ENCODE results near the gene CCDC126.
"Not testable (repeated sequence)": the region's sequence is repeated elsewhere in the genome, so short reads cannot be mapped to it uniquely, and the experiment has no call there.

Gene CCDC126, protein sequence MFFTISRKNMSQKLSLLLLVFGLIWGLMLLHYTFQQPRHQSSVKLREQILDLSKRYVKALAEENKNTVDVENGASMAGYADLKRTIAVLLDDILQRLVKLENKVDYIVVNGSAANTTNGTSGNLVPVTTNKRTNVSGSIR

DNA sequence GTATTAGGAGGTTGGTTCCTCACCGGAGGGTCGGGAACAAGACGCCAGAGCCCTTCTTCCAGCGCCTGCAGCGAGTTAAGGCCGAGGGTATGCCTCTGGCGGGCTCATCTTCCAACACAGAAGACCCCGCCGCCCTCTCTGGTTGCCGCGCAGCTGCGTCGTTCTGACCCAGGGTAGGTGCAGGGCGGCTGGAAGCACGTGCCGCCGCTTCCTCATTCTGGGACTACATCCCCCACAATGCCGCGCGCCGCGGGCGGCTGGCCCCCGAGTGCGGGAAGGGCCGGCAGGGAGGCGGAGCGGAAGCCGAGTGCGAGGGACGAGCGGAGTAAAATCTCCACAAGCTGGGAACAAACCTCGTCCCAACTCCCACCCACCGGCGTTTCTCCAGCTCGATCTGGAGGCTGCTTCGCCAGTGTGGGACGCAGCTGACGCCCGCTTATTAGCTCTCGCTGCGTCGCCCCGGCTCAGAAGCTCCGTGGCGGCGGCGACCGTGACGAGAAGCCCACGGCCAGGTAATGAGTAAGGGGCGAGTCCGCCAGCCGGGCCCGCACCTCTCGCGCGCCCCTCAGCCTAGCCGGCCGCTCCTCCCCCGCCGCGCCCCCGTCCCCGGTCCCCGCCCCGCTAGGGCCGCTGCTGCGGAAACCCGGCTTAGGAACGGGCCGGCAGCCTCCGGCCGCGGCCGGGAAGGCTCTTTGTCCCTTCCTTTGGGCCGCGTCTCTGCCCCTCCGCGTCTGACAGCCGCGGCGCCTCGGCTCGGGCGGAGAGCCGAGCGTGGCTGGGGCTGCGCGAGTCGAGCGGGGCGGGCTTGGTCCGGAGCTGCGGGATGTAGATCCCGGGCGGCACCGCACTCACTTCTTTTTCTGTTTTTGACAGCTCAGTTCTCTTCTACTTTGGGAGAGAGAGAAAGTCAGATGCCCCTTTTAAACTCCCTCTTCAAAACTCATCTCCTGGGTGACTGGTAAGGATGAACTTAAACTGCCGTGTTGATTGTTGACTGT, at the start of gene CCDC126:
TSS of gene CCDC126 (plus strand) at position 289 of the 998 bp plus-strand sequence. CDS start 13,934 bp downstream, outside the sequence.
- peak; percentile 90 for DNase-seq (ENCODE audit: low spot score)

DNA sequence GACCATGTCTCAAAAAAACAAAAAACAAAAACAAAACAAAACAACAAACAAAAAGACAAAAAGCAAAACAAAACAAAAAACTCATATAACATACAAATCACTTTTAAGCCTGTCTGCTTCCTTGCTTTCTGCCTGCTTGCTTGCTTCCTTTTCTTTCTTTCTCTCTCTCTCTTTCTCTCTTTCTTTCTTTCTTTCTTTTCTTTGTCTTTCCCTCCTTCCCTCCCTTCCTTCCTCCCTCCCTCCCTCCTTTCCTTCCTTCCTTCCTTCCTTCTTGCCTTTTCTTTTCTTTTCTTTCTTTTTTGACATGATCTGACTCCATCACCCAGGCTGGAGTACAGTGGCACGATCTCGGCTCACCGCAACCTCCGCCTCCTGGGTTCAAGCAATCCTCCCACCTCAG, 49.5 kb upstream of the CCDC126 start:
- no peak for DNase-seq (ENCODE audit: low spot score)

DNA sequence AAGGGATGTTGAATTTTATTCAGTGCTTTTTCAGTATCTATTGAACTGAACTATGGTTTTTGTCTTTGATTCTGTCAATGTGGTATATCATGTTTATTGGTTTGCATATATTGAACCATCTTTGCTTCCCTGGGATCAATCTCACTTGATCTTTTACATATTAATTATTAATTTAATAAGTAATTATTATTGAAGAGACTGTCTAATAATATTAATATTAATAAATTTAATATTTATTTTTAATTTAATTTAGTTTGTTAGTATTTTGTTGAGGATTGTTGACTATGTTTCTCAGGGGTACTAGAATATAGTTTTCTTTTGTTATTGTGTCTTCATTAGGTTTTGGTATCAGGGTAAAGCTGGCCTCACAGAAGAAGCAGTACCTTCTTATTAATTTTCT, 38.9 kb upstream of the CCDC126 start:
- DNase-seq (ENCODE audit: low spot score) = no peak

DNA sequence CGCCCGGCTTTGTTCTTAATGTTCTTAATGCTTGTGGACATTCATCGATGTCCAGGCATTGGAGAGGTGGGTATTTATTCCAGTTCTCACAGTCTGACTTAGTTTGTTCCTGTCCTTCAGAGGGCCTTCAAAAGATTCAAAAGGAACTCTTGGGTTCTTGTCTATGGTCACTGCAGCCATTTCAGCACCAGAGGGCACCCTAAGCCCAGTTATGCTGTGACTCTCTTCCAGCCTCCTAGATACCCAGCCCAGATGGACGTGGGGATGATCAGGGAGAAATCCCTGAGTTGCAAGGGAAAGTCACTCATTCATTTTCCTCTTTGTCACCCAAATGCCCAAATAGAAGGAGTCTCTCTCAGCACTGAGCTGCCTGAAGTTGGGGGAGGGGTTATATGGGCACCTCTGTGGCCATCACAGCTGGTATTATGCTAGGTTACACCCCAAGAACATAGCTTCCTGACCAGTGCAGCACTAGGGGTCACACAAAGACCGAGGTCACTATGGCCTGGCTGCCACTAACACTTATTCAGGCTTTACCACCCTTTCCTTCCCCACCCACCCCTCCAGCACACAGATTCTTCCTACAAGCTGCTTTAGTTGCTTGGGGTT, 26.5 kb upstream of the CCDC126 start:
- peak; percentile 69 for DNase-seq (ENCODE audit: low spot score)

DNA sequence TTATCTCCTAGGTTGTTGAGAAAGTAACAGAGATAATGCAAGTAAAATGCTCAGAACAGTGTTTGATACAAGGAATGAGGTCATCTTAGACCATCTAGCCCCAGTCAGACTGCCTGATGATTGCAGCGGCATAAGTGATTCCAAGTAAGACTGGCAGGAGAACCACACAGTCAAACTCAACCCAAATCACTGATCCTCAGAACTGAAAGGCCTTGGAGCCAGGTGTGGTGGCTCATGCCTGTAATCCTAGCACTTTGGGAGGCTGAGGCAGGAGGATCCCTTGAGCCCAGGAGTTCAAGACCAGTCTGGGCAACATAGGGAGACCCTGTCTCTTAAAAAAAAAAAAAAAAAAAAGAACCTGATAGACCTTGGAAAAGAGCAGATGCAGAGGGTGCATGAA, 15.2 kb upstream of the CCDC126 start:
- not testable (repeated sequence) for DNase-seq (ENCODE audit: low spot score)

DNA sequence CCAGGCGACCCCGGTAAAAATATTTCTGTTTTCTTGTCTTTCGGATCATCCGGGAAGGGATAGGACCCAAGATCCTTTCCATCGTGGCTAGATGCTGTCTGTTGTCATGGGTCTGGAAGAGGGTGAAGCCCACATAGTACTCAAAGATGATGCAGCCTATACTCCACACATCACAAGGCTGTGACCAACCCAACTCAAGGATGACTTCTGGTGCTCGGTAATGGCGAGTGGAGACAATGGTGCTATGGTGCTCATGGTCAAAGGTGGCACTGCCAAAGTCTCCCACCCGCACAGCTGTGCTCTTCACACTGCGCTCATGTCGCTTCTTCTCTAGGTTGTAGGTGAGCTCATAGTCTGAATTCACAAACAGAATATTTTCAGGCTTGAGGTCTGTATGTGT, 11.9 kb upstream of the CCDC126 start:
- not testable (repeated sequence) for DNase-seq (ENCODE audit: low spot score)

DNA sequence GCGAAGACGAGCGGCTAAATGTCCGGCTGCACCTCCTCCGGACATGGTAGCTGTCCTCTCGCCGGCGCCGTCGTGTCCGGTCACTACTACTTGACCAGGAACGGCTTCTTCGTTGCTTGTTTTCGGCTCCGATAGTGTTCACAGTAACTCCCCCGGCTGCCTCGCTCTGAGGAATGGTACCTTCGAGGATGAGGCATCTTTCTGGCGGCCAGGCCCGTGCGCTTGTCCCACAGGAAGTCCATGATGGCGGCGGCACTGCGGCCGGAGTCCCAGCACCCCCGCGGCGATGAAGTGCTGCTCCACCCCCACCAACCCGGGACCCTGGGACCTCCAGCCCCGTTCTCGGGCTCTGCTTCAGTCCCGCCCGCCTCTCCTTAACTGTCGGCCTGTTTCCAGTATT, 11.0 kb upstream of the CCDC126 start:
- DNase-seq (ENCODE audit: low spot score) = no peak

DNA sequence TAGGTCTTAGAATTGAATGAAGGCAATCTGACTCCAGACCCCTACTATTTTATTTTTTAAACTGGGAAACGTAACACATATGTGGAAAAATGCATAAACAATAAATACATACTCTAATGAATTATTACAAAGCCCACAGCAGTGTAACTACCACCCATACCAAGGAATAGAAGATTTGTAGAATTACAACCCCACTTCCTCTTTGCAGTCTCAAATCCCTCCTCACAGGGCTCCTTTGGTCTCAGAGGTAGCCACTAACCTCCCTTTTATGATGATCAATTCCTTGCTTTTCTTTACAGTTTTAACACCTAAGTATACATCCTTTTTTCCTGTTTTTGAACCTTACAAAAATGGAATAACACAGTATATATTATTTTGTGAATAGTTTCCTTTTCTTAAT, 6.7 kb upstream of the CCDC126 start:
- no peak for DNase-seq (ENCODE audit: low spot score)

DNA sequence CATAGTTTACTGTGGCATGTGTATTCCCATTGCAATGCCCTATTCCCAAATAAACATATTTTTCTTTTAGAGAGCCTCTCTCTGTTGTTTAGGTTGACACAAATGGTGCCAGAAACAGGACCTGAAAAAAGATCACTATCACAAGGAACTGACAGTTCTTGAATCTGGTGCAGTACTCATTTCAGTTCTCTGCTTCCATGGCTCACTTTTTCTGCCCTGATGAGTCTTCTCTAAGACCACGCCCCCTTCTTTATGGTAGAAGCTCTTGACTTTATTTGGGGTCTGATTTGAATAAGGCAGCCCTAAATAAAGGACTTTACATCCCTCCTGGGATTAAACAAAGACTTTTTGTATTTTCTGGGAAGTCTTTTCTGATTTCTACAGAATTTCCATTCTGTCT, 3.5 kb upstream of the CCDC126 start:
- DNase-seq (ENCODE audit: low spot score) = peak; percentile 76

DNA sequence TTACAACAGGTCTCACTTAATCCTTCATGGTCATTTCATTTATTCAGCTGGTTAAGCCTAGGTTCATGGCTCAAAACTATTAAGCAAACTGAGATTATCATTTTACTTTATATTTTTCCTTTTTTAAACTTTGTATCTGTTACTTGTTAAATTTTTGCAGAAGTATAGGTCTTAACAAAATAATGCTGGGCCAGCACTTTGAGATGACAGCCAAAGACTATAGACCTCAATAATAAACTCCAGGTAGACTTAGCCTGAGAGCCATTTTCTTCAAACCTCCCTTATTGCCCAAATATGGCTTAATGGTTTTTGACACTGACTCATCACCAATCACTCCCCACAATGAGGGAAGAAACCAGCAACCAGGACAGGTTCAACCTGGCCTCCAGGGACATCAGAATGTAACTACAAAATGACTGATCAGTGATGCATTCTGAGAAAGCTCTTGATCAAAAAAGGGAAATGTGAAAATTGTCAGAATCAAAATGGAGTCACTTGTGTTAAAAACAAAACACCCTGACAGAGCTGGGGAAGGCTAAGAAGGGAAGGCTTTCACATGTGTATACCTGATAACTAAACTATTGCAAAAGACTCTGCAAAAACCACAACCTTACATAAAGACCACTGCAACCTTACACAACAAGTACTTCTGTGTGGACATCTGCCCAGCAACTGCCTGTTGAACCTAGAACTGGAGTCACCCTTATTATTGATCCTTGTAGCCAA, 2.1 kb upstream of the CCDC126 start:
- peak; percentile 94 for DNase-seq (ENCODE audit: low spot score)

DNA sequence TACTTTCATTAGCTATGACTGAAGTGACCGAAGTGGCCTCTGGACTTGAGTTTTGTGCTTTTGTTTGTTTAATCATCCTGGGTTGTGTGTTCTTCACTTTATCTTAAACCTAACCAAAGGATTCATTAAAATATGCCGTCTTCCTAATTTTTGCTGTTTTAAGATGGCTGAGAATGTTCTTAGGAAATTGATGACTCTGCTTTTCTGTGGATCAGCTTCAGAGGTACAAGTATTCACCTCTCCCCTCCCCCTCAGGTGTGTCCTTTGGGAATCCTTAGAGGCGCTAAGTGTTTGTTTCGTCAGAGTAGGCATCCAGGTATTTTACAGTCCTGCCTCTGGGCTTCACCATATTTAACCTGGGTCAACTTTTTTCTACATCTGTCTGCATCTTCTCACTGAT, 1.1 kb downstream of the CCDC126 start:
- no peak for DNase-seq (ENCODE audit: low spot score)

DNA sequence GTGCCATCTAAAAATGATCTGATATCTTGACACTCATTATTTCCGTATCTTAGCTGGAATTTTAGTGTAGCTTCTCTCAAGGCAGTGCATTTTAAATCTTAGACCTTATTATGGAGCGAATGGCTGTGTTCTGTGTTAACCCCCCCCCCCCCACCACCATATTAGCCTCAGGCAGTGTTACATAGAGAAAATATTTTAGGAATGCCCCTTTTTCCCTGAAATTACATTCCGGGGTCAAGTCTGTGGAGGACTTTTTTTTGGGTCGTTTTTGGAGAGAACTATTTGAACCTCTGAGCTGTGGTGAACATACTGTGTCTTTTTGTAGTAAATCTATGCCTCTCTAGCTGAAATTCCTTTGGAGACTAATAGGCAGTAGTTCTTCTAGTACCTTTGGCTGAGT, 3.1 kb downstream of the CCDC126 start:
- no peak for DNase-seq (ENCODE audit: low spot score)

DNA sequence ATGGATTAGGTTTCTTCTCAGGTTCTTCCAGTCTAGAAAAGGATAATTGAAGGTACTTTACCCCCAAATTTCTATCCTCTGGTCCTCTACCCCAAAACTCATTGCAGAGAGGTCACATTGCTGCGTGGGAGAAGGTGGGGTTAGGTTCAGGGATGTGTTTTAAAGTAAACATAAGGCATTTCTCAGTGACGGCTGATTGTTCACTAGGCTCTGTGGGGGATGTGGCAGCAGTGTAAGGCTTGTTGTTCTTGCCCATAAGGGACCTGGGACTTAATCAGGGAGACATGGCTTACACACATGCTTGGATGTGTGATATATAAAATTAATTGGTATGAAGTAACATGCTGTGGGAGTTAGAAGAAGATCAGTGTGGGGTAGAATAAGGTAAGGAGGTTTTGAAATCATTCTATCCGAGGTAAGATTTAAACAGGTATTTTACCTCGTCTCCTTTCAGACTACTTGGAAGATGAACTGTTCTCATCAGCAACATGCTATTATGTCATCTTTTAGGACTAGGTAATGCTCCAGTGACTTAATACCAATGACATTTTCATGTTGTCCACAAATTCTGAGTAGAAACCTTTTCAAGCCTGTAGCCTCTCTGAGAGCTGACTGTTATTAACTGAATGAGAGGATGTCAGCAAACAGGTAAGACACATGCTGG, 6.6 kb downstream of the CCDC126 start:
- DNase-seq (ENCODE audit: low spot score) = no peak

DNA sequence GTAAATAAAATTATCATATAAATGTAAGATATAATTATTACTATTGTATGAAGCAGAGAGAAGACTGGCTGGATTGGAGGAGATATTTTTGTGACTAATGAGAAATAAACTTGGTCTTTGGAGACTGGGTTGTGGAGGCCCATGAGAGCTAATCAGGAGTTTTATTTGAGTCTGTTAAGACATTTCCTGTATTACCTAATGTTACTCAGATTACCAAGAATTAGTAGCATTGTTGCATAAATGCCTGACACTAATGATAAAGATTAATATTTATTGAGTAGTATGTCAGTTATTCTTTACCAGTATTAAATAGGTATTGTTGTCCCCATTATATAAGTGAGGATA, 7.1 kb downstream of the CCDC126 start:
- DNase-seq (ENCODE audit: low spot score) = no peak

DNA sequence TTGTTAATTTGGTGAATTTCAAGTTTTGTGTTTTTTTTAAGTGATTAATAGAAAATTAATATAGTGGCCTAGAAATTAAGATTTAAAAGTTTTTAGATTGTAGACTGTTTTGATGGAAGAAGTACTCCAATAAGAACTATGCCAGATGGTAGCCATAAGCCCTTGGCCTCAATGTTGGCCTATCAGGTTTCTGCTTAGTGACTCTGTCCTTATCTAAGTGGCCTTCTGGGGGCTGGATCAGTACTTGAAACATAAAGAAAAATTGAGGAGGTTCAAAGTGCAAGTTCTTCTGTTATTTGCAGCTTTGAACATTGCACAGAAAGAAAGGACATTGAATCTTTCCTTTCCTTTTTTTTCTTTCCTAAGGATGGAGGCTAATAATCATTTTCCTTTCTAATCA, 9.9 kb downstream of the CCDC126 start:
- DNase-seq (ENCODE audit: low spot score) = no peak

DNA sequence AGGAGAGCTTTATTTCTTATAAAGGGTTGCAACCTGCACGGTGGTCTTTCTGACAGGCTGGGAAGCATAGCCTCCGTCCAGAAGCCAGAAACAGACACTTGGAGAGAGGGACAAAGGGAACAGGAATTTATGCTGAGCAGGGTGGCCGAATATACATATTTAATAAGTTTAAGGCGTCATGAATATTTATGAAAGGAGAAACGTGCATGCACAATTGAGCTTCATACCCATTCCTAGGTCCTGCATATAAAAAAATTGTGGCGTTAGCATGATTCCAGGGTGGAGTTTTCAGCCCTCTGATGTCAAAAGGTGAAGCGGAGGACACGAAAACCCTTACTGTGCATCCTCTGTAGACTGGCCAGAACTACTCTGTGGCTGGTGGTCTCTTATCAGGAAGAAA, 10.7 kb downstream of the CCDC126 start:
- DNase-seq (ENCODE audit: low spot score) = no peak

DNA sequence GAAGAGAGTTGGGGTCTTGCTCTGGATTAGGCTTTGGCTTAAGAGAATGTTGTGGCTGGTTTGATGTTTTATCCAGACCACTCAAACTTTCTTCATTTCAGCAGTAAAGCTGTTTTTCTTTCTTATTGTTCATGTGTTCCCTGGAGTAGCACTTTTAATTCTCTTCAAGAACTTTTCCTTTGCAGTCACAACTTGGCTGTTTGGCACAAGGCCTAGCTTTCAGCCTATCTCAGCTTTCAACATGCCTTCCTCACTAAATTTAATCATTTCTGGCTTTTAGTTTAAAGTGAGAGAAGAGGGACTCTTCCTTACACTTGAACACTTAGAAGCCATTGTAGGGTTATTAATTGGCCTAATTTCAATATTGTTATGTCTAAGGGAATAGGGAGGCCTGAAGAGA, 18.1 kb downstream of the CCDC126 start:
- DNase-seq (ENCODE audit: low spot score) = no peak

DNA sequence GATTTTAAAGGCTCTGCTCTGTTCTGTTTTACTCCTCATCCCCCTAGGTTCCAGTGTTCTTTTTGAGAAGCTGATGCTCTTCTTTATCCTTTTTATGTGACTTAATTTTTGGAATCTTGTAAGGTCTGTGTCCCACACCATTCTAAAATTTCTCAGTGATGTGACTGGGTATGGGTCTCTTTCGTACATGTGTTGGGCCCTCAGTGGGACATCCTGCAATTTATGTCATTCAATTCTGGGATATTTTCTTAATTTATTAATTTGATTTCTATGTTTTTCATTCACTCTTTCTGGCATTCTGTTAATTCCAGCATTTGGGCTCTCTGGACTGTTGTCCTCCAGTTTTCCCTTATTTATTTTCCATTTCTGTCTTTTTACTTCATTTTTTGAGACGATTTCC, 19.4 kb downstream of the CCDC126 start:
- no peak for DNase-seq (ENCODE audit: low spot score)

DNA sequence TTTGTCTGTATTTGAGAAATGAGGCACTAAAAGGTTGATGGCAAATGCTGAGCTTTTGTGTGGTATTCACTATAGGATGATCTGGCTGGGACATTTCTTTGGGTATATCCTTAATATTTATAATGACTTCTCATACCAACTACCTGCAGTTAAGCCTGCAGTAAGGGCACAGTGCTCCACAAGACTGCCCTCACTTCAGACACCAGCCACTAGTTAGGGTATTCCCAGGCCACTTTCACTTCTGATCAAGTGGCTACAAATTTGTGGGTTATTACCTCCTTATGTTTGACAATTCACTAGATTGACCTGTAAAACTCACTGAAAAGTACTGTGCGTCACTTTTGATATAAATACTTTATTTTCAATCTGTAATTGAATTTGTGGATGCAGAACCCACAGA, 20.3 kb downstream of the CCDC126 start:
- no peak for DNase-seq (ENCODE audit: low spot score)

DNA sequence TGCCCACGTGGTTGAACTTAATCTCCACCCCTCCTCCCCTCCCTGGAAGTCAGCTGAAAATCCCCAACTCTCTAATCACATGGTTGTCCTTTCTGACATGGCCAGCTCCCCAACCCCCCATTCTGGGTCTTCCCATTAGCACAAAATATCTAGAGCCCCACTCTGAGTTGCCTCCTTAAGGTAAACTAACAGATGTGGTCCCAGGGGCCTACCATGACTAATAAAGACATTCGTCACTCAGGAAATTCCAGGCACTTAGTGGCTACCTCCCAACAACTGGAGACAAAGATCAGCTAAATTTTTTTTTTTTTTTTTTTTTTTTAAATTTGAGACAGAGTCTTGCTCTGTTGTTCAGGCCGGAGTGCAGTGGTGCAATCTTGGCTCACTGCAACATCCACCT, 21.1 kb downstream of the CCDC126 start:
- no peak for DNase-seq (ENCODE audit: low spot score)

DNA sequence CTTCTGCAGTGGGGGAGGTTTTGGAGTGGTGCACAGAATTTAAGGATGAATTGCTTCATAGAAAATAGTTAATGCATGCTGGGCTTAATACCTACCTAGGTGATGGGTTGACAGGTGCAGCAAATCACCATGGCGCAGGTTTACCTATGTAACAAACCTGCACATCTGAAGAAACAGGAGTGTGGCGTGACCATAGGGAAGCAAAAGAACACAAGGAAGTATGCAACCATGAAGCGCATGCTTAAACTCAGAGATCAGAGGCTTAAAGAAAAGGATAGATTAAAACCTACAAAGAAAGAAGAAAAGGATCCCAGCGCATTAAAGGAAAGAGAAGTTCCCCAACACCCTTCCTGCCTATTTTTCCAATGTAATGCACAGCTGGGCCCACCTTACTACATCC, 22.0 kb downstream of the CCDC126 start:
- DNase-seq (ENCODE audit: low spot score) = no peak

DNA sequence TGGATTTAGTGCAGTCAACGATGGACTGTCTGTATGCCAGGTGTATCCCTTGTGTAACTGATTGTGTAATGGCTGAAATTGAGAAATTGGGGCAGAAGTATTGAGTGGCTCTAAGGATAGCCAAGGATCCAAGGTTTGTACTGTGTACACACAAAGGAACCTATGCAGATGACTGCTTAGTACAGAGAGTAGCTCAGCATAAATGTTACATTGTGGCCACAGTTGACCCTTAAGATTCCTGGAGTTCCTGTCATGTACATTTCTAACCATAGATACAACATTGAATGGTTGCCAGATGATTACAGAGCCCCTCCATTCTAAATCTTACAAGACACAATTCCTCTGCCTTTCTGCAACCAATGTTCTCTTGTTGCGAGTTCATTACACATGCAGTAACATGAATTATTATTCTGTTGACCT, 25.3 kb downstream of the CCDC126 start:
- no peak for DNase-seq (ENCODE audit: low spot score)
